Liver (tissue), 9 donors: Measurements from ENCODE around the gene KCNQ4. TPM values are rescaled to one million over a fixed set of nuclear protein-coding genes. Genes with fewer than 3 reads are reported as not detected.

Source experiments
- DNase-seq: peaks from one replicate; pipeline ENCODE4 v3.0.0-alpha.2; 2017; ENCODE audit warnings: low spot score
- H3K27ac ChIP-seq, 2 donors: one replicate each; pipeline ENCODE4 v1.7.0; 2013; ENCODE audit warnings: inconsistent platforms in 2 of 2, low read length in 2 of 2, control low read depth in 1 of 2, low read depth in 1 of 2, mild to moderate bottlenecking in 1 of 2
- H3K27me3 ChIP-seq, 4 donors: one replicate each; pipeline versions ENCODE4 v1.6.1 to v1.7.0; 2013; ENCODE audit warnings: low read length in 3 of 4, inconsistent platforms in 1 of 4, mild to moderate bottlenecking in 1 of 4, moderate library complexity in 1 of 4; ENCODE audit not compliant: control insufficient read depth in 4 of 4, insufficient read depth in 4 of 4
- H3K36me3 ChIP-seq, 4 donors: one replicate each; pipeline versions ENCODE4 v1.6.1 to v1.7.0; 2013; ENCODE audit warnings: low read length in 3 of 4, mild to moderate bottlenecking in 3 of 4, low read depth in 1 of 4, moderate library complexity in 1 of 4; ENCODE audit not compliant: control insufficient read depth in 4 of 4, insufficient read depth in 3 of 4
- H3K4me1 ChIP-seq, 4 donors: one replicate each; pipeline versions ENCODE4 v1.6.1 to v1.7.0; 2013; ENCODE audit warnings: low read length in 3 of 4, mild to moderate bottlenecking in 3 of 4, moderate library complexity in 1 of 4; ENCODE audit not compliant: control insufficient read depth in 4 of 4, insufficient read depth in 4 of 4
- H3K4me3 ChIP-seq, 3 donors: one replicate each; pipeline versions ENCODE4 v1.6.1 to v1.7.0; 2013; ENCODE audit warnings: low read length in 3 of 3, control low read depth in 1 of 3, low read depth in 1 of 3, mild to moderate bottlenecking in 1 of 3
- H3K9ac ChIP-seq, 2 donors: one replicate each; pipeline ENCODE4 v1.7.0; 2013; ENCODE audit warnings: low read length in 2 of 2, mild to moderate bottlenecking in 2 of 2, moderate library complexity in 2 of 2, control low read depth in 1 of 2, low read depth in 1 of 2
- H3K9me3 ChIP-seq, 4 donors: one replicate each; pipeline versions ENCODE4 v1.6.1 to v1.7.0; 2013; ENCODE audit warnings: low read length in 3 of 4; ENCODE audit not compliant: control insufficient read depth in 4 of 4
- CTCF ChIP-seq: fragments of 150-350 bp; IDR thresholded peaks from 2 replicates; pipeline ENCODE4 v1.5.1; 2017; ENCODE audit warnings: improper control_type of control experiment, low read depth, low read length; ENCODE audit not compliant: missing input control
- EGR1 ChIP-seq, 2 donors: IDR thresholded peaks; 2 replicates each; pipeline ENCODE4 v1.6.1; 2016 to 2018; ENCODE audit warnings: antibody characterized with exemption in 2 of 2, low read depth in 2 of 2
- FOXA1 ChIP-seq: IDR thresholded peaks from 2 replicates; pipeline ENCODE4 v1.6.1; 2016; ENCODE audit warnings: antibody characterized with exemption
- FOXA2 ChIP-seq: IDR thresholded peaks from 2 replicates; pipeline ENCODE4 v1.6.1; 2016; ENCODE audit warnings: antibody characterized with exemption
- HNF4A ChIP-seq, 2 donors: conservative IDR thresholded peaks; 2 replicates each; pipeline ENCODE4 v1.6.1; 2016; ENCODE audit warnings: antibody characterized with exemption in 2 of 2, mild to moderate bottlenecking in 2 of 2
- HNF4G ChIP-seq: IDR thresholded peaks from 2 replicates; pipeline ENCODE4 v1.6.1; 2016; ENCODE audit warnings: antibody characterized with exemption
- RAD21 ChIP-seq, 2 donors: IDR thresholded peaks; 2 replicates each; pipeline ENCODE4 v1.6.1; 2016; ENCODE audit warnings: antibody characterized with exemption in 2 of 2, mild to moderate bottlenecking in 2 of 2
- REST ChIP-seq: IDR thresholded peaks from 2 replicates; pipeline ENCODE4 v1.6.1; 2016; ENCODE audit warnings: antibody characterized with exemption, mild to moderate bottlenecking
- RXRA ChIP-seq, 2 donors: IDR thresholded peaks; 2 replicates each; pipeline ENCODE4 v1.6.1; 2017 to 2018; ENCODE audit warnings: antibody characterized with exemption in 2 of 2, mild to moderate bottlenecking in 1 of 2
- TAF1 ChIP-seq: conservative IDR thresholded peaks from 2 replicates; pipeline ENCODE4 v1.6.1; 2016; ENCODE audit warnings: antibody characterized with exemption, mild to moderate bottlenecking
- YY1 ChIP-seq: IDR thresholded peaks from 2 replicates; pipeline ENCODE4 v1.6.1; 2016; ENCODE audit warnings: antibody characterized with exemption, mild to moderate bottlenecking
- WGBS: extraction: QIAGEN DNeasy Blood & Tissue Kit; methylation state at CpG from one replicate; pipeline ENCODE4 v1.1.7; 2013; 5-methylcytosine and 5-hydroxymethylcytosine counted together
- polyA plus RNA-seq, 2 donors: library from polyadenylated mRNA; stranded (reverse) in 1 of 2; unstranded in 1 of 2; fragments of 200-250 nt in 1 of 2; fragments of >200 nt in 1 of 2; fragmentation: Nextera tagmentation in 1 of 2; extraction: Ambion mirVana in 1 of 2; gene quantifications; one replicate each; pipeline versions ENCODE4 v1.2.1 to v1.2.3, GENCODE V29; 2013 to 2015
- total RNA-seq, 2 donors: library from RNA; depleted of rRNA; stranded (reverse); fragments of >200 nt; gene quantifications; one replicate each; pipeline ENCODE4 v1.2.3, GENCODE V29; 2014
- donor health status: healthy.
- donor health status: healthy.
- donor health status: healthy.
- donor health status: healthy.
- donor health status: healthy.

The KCNQ4 gene
- total and polyA plus RNA-seq, 4 donors: 0.10 to 2.1 (median 0.27) TPM

- 32% methylated on average over 6 of the region's 6 CpGs for WGBS
- no peak overlapping the region for H3K4me3 ChIP-seq
- no peaks in the 10 kb centered on the region for H3K27me3 ChIP-seq
- peak; percentile 62 for DNase-seq
- H3K4me1 ChIP-seq: peaks cover 0 to 21% (median 17%) of the 10 kb centered on the region in 4 donors
- no peak overlapping the region for H3K9ac ChIP-seq
- H3K9me3 ChIP-seq: no peaks in the 10 kb centered on the region
- peak overlapping the region in 1 of 2 donors; percentile 52 for H3K27ac ChIP-seq
- TF ChIP-seq RXRA (IDR thresholded peaks at IDR 0.05) (peak; percentile 33 to 36), HNF4A (conservative IDR thresholded peaks at IDR 0.05) (peak; percentile 63 to 69), FOXA2 (no peak), CTCF (peak; percentile 98), YY1 (no peak), RAD21 (IDR thresholded peaks at IDR 0.05) (peak; percentile 99)
- H3K36me3 ChIP-seq: no peaks in the 10 kb centered on the region
Observed at GRCh38 chr1:40848530-40849189, 65.1 kb downstream of the KCNQ4 start.

GRCh38 chr1:40849801-40850592 is 66.4 kb downstream of the KCNQ4 start:
- TF ChIP-seq TAF1: no peak
- no peak for TF ChIP-seq FOXA2
- no peak for TF ChIP-seq FOXA1
- TF ChIP-seq REST: no peak
- no peak for TF ChIP-seq HNF4G
- TF ChIP-seq EGR1 (IDR thresholded peaks at IDR 0.05; ENCODE audit: low read depth in 2 of 2): no peak
- no peak for TF ChIP-seq YY1
- TF ChIP-seq RAD21 (IDR thresholded peaks at IDR 0.05): peak; percentile 91 to 97
- TF ChIP-seq CTCF: peak; percentile 94
- no peak for TF ChIP-seq RXRA (IDR thresholded peaks at IDR 0.05)
- H3K9ac ChIP-seq: no peak overlapping the region
- no peaks in the 10 kb centered on the region for H3K9me3 ChIP-seq
- H3K27me3 ChIP-seq: no peaks in the 10 kb centered on the region
- no peak overlapping the region for H3K4me3 ChIP-seq
- DNase-seq: peak; percentile 80
- no peaks in the 10 kb centered on the region for H3K36me3 ChIP-seq
- peaks cover 0 to 17% (median 17%) of the 10 kb centered on the region in 4 donors for H3K4me1 ChIP-seq
- no peak overlapping the region for H3K27ac ChIP-seq
- 11% methylated on average over 12 of the region's 12 CpGs for WGBS
